HG03378 (cell line): Measurements from ENCODE around the gene DIPK1A.

Experiments used
- ATAC-seq: cut with Tn5 transposase; IDR thresholded peaks from one replicate; pipeline ENCODE4 v1.9.1; 2021; ENCODE audit warnings: mild to moderate bottlenecking, moderate library complexity; ENCODE audit not compliant: unreplicated experiment

Gene DIPK1A

DNA sequence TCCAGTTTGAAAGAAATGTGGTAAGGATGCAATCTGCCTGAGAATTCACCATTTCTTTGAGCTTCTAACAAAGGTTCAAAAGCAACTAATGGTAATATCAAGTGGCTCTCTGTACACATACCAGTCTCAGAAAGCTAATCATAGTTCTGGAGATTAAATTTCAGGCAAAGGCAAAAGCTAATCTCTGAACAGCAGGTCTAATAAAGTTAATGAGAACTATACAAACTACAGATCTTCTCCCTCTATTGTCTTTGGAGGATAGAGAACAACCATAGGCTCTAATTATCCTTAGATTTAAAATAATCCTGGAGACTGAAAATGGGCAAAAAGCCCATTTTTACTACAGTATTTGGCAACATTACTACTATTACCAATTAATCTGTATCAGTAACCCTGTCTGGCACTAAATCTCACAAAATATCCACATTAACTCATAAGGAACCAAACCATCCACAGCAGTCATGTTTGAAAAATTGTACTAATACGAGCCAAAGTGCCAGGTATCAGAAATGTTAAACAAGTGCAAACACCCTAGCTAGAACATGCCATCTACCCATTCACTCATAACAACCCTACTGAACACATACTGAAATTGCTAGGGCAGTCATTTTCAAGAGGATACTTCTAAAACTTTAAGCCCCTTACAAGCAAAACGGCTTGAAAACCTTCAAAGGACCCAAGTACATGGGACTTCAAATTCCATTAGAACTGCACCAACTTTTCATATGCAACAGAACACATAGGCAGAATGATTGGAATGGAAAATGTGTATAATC, 4.8 kb downstream of the DIPK1A start:
- no peak for ATAC-seq

DNA sequence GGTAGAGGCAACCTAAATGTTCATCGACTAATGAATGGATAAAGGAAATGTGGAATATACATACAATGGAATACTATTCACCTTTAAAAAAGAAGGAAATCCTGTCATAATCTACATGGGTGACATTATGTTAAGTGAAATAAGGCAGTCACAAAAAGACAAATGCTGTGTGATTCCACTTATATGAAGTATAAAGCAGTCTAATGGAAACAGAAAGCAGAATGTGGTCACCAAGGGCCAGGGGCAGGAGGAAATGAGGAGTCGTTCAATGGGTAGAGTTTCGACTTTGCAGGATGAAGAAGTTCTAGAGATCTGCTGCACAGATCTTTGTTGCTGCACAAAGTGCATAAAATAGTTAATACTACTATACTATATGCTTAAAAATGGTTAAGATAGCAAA, 7.8 kb downstream of the DIPK1A start:
- peak; percentile 62 for ATAC-seq

DNA sequence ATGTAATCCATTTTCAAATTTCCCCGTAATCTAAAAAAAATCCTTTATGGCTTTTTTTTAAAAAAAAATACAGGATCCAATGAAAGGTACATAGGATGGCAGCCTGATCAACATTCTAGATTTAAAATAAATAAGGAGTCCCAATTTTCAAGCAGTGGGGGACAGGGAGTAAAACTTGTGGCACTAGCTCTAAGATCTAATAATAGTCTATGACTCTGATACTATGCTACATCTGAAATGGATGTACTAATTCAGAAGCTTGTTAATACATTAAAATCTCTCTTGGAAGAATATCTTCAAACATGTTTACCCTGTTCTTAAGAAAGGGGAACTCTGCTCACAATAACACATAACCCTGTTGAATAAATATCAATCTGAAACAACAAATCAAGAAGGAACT, 8.5 kb downstream of the DIPK1A start:
- no peak for ATAC-seq

DNA sequence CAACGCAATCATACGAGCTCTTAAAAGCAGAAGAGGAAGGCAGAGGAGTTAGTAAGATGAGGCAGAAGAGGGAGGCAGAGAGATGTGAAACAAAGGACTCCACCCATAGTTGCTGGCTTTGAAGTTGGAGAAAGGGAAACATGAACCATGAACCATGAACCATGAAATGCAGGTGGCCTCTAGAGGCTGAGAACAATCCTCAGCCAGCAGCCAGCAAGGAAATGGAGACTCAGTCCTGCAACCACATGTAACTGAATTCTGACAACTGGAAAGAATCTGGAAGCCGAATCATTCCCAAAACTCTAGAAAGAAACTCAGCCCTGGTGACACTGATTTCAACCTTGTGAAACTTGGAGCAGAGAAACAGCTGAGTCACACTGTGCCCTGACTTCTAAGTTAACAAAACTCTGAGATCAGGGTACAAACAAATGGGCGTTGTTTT, 10.1 kb downstream of the DIPK1A start:
- peak; percentile 62 for ATAC-seq

DNA sequence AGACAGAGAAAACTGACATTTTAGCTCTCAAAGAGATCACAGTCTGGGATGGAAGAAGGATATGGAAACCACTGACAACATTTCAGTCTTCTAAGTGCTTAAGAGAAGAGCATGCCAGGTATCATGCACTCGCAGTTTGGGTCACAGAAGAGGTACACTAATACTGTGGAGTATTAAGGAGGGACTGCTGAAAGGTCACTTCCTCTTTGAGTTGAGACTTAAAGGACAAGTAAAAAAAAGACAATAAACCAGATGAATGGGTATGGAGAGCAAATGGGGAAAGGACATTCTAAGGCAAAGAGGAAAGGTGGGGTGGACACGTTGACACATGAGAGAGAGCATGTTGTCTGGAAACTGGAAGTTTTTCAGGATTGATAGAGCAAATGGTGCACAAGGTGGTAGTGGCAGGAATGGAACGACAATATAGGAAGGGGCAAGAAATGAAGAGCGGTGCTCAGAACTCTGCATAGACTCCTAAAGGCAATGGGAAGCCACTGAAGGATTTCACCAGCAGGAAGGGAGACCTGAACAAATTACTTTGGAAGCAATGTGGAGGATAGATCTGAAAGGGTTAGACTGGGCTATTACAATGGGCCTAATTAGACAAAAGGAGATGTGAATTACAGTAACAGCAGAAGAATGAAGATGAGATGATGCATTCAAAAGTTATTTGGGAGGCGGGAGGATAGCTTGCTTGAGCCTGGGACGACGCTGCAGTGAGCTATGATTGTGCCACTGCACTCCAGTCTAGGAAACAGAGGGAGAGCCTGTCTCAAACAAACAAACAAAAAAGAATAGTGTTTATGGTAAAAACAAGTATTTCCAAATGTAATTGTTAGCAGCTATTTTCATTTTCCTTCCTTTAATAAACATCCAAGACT, 11.1 kb downstream of the DIPK1A start:
- no peak for ATAC-seq

DNA sequence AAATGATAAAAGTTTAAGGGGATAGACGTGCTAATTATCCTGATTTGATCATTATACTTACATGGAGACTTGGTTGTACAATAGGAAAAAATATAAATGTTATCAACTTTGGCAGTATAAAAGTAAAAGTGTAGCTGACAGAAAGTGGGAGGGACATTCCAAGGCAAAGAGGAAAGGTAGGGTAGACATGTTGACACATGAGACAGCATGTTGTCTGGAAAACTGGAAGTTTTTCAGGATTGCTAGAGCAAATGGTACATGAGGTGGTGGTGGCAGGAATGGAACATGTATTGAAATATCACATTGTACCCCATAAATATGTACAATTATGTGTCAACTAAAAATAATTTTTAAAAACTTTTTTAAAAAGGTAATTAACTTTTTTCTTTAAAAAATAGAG, 13.2 kb downstream of the DIPK1A start:
- ATAC-seq = no peak

DNA sequence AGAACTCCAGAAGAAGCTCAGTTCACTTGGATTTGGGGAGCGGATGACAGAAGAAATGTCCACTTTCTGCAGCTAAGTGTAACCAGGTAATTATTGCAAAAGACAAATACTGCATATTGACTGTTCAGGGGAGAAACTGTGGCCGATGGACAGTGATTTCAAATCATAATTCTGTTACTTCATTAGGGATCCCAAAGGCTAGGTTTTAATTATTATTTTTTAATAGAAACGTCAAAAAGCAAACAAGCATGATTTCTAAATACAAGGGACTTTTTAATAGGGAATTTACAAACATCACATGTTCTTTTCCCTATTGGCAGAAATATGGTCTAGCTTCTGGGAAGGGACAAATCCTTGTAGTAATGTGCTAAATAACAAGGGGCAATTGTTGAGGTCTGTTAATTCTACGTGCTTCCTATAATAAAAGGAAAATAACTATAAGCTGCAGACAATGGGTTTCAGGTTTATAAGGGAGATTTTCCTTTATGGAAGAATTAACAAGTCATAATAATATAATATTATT, 15.5 kb downstream of the DIPK1A start:
- no peak for ATAC-seq

DNA sequence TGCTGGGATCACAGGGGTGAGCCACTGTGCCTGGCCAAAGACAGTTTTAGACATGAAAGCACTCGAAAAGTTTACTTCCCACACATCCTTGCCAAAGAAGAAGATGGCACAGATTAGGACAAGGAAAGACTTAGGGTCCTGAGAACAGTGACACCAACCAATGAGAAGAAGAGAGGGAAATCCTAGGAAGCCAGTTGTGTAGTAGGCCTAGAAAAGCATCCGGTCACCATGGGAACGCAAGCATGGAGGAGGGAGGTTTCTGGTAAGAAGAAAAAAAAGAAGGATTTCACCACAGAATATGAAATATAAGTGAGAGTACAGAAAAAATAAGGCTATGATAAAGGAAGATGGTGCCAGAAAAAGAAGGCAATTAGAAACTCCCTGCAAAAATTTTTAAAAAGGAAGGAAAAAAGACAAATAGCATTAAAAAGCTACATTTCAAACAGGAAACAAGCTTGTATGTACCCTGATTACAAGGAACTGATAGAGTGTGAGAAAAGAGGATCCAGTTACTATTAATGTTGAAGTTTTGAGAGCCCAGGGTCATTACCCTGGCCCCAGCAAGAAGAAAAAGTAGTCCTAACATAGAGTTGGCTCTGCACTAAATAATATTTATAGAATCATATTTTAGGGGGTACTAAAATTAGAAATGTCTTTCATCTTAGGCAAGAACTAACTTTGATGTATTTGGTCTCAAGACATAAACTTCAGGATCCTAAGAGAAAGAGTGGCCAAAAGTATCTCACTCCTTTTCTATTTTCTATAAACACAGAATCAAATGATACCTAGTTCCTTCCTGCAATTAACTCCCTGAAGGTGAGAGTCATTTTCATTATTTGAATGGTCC, 16.1 kb downstream of the DIPK1A start:
- no peak for ATAC-seq

DNA sequence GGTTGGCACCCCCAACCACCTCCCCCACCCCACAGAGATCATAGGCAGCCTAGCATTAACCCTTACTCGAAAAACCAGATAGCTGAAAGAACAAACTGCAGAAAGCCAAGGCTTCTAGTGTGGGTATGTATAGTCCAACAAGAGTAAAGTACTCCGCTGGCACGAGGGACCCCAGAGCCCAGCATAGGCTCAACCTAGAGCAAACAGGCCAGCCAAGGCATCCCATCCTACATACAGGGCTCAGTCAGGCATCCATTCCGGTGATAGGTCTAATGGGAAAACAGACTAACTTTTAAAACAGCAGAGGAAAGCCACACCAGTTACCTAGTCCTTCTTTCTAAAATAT, 17.8 kb downstream of the DIPK1A start:
- no peak for ATAC-seq

DNA sequence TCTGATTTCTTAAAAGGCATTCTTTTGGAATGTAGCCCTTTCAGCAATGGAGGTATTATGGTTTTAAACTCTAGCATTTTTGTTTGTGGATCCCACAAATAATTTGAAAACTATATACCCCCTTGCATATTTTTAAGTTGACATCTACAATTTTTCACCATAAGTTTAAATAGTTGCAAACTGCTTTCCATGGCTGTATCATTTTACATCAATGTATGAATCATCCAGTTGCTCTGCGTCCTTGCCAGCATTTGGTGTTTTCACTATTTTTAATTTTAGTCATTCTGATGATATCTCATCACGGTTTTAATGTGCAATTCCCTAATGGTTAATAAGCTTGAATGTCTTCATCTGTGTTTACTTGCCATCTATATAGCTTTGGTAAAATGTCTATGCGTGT, 20.7 kb downstream of the DIPK1A start:
- no peak for ATAC-seq

DNA sequence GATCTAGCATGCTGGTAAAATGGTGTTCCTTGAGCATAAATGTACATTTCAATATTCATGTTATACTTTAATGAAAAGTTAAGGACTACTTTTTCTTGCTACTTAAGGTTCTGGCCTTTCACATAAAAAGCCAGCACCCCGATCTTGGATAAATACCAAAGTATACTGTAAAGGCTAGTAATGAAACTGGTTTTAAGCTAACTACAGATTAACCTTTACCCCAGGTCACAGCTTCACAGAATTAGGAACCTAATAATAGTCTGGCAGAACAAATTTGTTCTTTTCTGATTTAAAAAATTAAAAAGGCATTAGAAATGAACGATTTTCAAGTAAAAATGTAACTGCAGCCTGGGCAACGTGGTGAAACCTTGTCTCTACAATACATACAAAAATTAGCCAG, 23.5 kb downstream of the DIPK1A start:
- ATAC-seq = no peak

DNA sequence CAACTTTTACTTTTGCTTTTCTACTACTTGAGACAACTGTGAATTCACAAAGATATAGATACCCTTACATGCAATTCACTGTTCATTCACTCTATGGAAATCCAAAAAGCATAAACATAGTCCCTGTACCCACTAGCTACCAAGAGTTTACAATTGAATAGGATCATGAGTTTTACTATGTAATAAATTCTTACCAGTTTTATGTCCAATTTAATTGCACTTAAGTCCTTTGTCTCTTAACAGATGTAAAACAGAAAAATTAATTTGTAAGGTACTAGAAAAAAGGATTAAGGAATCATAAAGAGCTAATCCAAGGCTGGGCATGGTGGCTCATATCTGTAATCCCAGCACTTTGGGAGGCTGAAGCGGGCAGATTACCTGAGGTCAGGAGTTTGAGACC, 24.4 kb downstream of the DIPK1A start:
- ATAC-seq = no peak

DNA sequence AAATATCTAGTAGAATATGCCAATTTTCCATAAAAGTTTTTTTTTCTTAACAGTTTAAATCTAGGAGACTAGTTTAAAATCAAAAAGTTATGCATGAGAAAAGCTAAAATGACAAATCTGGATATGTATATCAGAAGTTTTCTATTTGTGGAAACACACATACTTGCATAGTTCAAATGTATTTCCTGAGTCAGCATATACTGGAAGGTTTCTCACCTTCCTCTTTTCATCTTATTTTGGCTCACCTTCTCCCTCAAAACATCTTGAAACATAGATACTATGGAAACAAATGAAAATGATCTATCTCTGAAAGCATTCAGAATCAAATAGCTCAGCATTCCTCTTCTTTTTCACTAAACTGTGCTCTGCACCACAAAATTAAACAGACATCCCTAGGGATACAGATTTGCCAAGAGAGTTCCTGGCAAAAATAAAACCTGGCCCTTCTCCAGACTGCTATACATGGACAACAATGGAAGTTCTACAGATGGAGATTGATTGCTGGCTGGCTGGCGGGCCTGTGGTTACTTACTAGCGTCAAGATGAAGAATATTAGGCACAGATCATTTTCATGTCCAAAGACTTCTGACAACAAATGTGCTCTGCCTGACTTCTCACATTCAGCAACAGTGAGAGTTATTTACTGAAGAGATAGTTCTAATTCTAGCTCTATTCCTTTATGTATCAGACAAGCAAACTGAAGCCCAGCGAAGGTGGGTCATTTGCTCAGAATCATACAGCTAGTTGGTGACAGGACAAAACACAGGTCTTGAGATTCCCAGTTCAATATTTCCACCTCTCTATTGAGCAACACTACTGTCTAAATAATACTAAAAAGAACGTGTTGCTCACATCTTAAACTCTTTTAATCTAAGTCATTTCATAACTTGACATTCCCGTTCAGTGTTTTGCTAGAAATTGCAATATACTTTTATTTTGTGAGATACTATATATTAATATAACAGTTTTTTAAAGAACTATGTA, 26.6 kb downstream of the DIPK1A start:
- no peak for ATAC-seq

DNA sequence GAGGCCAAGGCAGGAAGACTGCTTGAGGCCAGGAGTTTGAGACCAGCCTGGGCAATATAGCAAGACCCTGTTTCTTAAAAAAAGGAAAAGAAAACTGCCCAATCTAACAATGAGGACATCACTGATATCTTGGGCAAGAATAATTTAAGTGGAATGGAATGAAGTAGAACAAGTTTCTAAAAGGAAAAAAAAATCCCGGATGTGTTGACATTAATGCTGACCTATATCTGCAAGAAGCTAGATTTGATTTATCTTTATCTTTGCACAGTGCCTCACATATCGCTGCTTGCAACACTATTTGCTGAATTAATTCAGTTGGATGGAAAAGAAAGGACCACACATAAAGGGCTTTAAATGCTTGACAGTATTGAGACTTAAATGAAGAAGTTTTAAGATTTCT, 27.8 kb downstream of the DIPK1A start:
- no peak for ATAC-seq

DNA sequence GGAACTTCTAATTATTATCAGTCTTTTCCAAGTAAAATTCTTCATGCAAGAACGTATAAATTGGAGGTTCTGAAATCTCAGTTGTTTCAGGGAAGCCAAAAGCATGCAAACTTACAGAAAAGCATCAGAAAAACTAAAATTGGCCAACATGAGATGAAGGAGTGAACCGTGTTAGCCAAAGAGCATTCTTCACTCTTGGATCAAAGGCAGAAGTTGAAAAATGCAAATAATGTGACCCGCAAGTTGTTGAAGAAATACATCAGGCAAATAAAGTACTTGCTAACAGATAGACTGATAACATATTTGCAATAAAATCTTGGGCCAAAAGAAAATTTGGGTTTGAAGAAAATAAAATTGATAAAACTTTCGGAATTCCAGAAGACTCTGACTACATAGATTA, 29.6 kb downstream of the DIPK1A start:
- no peak for ATAC-seq

DNA sequence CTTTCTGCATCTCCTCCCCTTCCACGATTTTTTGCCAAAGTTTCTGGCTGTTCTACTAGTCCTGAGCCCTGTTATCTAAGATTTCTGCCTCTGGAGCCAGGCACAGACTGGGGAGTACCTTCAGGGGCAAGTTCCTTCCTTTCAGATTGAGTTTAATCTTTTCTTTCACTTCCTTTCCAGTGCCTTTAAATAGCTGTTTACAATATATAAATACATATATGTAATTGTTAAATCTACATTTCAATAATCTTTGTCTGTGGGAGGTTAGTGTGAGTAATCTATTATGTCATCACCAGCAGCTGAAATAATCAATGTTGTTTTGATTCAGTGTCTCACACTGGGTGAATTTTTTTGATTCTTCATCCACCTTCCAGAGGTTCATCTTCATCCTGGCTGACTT, 31.8 kb downstream of the DIPK1A start:
- ATAC-seq = peak; percentile 47

DNA sequence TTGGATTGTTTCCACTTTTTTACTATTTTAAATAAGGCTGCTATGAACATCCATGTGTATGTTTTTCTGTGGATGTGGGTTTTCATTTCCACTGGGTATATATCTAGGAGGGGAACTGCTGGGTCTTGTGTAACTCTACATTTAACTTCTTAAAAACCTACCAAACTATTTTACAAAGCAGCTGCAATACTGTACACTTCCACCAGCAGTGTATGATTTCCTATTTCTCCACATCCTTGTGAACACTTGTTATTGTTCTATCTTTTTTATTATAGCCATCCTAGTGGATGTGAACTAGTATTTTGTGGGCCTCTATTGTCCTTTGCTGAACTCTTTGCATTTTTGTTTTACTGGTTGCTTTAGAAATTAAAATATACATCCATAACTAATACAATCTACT, 33.4 kb downstream of the DIPK1A start:
- ATAC-seq = no peak

DNA sequence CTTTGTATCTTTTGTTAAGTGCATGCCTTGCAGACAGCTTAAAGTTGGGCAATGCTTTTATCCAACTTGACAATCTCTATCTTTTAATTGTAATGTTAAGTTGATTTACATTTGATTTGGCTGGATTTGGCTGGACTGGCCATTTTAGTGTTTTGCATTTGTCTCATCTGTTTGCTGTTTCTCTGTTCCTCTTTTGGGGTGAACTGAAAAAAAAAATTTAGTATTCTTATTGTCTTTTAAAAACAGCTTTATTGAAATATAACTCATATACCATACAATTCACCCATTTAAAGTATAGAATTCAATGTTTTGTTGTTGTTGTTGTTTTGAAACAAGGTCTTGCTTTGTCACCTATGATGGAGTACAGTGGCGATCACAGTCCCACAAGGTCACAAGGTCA, 34.4 kb downstream of the DIPK1A start:
- no peak for ATAC-seq

DNA sequence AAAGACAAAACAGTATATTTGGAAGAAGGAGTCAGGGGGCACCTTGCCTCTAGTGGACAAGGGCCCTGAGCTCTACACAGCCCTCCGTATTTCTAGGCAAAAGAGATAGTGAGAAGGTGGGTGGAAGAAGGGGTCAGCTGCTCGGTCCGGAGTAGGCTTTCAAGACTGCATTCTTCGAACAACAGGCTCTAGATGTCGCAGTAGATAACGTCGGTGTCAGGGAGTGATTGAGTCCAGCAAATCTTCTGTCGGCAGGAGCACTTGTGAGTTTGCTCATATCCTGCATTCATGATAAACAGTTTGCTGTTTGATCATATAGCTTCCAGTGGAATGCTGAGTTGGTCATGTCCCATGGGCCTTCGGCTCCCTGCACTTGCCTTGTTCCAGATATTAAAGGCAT, 36.8 kb downstream of the DIPK1A start:
- ATAC-seq = no peak

DNA sequence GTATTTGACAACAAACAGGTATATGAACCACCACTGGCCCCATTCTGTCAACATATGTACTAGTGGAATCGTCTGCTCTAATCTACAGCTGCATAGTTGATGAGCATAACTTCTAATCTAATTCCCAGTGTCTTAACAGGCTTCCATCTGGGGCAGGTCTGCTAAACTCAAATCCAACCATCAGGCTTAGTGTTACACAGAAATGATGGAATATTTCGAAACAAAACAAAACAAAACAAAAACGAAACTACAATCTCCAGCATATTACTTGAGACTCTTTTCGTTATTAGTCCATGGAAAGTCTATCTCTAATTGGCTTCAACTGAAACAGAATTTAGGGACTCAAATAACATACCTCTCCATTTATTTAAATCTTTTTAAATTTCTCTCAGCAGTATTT, 37.6 kb downstream of the DIPK1A start:
- ATAC-seq = no peak
